A549 (cell line): Measurements from ENCODE around the gene RAP1B.

Experiments used
- BCL3 ChIP-seq: fragments of >200 bp; sonication (Bioruptor Twin); formaldehyde crosslinking; IDR thresholded peaks from 3 replicates; pipeline ENCODE4 v1.6.1; 2016
- RAD21 ChIP-seq, 2 experiments: fragments of >200 bp in 1 of 2; sonication (Bioruptor Twin) in 1 of 2; formaldehyde crosslinking in 1 of 2; IDR thresholded peaks in 1 of 2; conservative IDR thresholded peaks in 1 of 2; 2 replicates in 1 of 2; 3 replicates in 1 of 2; pipeline ENCODE4 v1.6.1; 2012 to 2018; ENCODE audit warnings: inconsistent platforms in 1 of 2

- TF ChIP-seq BCL3 (no peak), RAD21 (conservative IDR thresholded peaks at IDR 0.05 in 1 of 2, IDR thresholded peaks at IDR 0.05 in 1 of 2) (no peak)
Measured at GRCh38 chr12:68612202-68612601, 1.5 kb downstream of the RAP1B start.
